ENCODE results near the gene LHPP. TPM values are rescaled to one million over a fixed set of nuclear protein-coding genes. Genes with fewer than 3 reads are reported as not detected.

Gene LHPP
- total RNA-seq, 2 experiments from 2014 or later, result 4.9 to 5.5 TPM

DNA sequence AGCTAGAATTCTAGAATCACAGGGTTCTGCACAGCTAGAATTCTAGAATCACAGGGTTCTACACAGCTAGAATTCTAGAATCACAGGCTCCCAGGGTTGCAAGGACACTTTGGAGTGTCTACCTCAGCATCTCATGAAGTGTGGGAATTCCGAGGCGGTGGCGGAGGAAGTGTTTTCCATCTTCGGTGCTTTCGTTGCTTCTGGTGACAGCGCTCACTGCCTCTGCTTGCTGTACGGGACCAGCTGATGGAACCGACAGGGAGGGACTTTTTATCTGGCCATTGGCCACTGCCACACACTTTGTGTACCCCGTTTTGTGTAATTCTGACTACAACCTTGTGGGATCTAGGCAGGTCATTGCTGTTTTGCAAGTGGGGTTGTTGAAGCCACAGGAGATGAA lies 29.5 kb downstream of the LHPP start:
- ChIA-PET POLR2A (no interaction called here), CTCF (no interaction called here)

DNA sequence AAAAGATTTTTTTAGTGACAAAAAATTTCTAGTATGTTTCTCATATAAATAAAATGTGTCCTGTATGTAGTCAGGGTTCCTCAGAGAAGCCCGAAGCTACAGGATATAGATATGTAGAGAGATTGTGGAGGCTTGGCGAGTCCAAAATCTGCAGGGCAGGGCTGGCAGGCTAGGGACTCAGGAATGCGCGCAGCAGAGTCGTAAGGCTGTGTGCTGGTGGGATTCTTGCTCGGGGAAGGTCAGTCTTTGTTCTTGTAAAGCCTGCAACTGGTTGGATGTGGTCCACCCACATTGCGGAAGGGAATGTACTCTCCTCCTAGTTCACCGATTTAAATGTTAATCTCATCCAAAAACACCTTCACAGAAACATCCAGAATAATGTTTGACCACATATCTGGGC lies 30.6 kb downstream of the LHPP start:
- POLR2A ChIA-PET, result no interaction called here

DNA sequence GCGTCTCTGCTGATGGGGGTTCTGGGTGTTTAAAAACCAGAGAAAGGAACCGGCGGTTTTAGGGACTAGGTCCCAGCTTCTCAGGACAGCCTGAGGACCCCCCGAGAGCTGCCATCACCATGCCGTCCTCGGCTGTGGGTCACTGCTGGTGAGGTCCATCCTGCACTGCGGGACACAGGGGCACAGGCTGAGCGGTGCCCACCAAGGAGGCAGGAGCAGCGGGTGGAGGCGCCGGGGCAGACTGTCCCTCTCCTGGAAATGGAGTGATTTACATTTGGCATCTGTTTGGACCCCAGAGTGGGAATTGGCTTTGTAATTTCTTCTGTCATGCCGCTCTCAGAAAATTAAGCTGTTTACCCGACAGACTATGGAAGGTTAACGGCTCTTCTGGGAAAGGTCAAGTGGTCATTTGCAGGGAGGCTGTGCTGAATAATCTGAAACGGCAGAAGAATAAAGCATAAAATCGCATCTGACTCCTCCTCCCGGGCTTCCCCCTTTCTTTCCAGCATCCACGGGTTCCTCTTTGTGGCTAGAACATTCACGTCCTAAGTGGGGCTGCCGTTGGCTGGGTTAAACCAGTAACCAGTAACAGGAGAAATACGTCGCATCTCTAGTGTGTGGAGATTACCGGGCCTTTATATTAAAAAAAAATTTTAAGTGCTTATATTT lies 31.7 kb downstream of the LHPP start:
- ChIA-PET POLR2A (no interaction called here), CTCF (no interaction called here)

More for the DNA sequence above, 30.6 kb downstream of the LHPP start:
- CTCF ChIA-PET, result no interaction called here

DNA sequence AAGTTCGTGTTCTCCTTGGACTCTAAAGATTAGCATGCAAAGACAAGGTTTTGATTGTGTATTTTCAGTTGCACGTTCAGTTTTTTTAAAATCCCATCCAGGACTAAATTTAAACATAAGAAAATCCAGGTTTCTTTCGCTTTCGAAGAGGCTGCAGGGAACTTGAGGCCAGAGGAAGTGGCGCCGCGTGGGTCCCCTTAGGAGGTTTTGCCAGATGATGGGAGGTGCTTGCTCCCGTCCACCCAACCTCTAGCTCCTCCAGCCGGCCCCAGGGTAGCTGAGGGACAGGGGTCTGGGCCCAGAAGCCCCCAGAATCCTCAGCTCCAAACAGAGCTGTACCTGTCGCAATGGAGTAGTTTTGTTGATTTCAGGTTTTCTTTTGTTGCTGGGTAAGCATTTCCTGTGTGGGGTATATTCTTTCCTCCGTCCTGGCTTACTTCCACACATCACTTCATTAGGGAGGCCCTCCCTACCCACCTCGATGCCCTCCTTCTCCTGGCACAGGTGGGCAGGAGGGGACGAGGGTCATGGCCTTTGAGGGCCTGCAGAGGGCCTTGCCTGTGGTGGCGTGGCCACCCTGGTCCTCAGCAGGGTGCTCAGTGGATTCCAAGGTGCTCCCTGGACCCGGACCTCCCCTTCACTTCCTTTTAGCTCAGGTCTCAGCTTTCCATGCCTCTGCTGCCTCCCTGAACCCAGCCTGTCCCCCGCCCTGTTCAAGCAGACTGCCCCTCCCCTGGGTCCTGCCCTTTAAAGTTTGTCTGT lies 32.6 kb downstream of the LHPP start:
- POLR2A ChIA-PET, result no interaction called here
- CTCF ChIA-PET, result no interaction called here

DNA sequence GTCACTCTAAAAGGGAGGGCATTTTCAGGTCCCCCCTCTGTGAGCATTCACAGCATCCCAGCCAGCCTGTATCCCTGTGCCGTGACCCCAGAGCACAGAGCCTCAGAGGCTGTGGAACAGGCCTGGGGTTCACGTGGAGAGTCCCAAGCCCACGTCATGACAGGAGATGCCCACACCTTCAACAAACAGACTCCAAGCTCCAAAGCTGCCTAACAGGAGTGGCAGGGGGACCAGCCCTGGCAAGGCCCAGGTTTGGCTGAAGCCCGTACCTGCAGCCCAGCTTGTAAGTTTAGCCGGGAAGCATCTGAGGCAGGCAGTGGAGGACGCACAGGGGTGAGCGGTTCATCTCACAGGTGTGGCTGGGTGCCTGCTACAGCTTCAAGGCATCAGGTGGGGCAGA lies 33.5 kb downstream of the LHPP start:
- ChIA-PET POLR2A (interaction anchor here (0.5 kb wide), 1 partner anchor 306 kb away, joined by 8 read pairs; no protein-coding TSS in a partner anchor), CTCF (no interaction called here)

DNA sequence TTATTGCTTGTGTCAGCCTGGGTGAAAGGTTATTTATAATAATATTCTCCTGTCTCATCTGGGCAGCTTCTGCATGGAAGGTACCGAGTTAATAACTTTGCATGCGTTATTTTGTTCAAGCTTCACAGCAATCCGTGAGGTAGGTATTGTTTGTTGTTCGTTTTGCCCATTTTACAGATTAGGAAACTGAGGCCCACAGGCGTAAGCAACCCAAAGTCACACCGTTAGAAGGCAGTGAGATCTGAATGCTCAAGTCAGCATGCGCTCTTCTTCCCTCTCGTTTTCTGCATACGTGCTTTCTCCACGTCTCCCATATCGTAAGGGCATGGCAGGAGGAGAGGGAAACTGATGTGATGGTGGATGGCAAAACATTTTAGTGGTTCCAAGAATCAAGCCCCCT lies 34.1 kb downstream of the LHPP start:
- CTCF ChIA-PET, result no interaction called here
- POLR2A ChIA-PET, result no interaction called here

DNA sequence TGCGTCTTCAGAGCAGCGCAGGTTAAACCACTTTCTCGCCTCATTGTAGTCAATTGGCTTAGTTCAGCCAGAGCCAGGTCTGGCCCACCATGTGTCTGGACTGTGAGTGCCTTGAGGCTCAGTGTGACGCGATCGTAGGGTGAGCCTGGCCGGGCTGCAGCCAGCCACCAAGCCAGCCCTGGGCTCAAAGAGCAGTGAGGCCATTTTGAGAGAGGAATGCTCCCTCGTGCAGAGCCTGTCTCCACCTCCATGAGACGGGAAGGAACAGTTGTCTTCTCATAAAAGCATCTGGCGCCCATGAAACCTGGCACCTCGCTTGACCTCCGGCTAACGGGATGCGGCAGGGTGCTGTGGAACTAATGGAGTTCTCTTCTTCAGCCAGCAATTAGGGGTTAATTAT lies 34.5 kb downstream of the LHPP start:
- POLR2A ChIA-PET, result no interaction called here

DNA sequence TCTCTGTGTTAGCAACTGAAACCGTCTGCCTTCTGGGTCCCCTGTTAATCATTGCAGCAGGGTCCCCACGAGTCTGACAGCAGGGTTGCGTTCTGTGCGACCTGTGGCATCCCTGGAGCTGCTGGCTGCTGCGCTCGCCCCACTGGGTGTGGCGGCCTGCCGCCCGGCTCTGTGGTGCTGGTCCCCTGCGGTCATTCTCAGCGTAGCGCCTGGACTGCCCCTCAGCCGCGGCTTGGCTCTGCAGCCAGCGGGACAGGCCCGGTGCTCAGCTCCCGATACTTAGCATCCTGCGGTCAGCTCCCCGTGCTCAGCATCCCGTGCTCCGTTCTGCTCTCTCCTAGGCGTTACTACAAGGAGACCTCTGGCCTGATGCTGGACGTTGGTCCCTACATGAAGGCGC lies 35.0 kb downstream of the LHPP start:
- ChIA-PET POLR2A (no interaction called here), CTCF (no interaction called here)

More for the DNA sequence above, 34.5 kb downstream of the LHPP start:
- CTCF ChIA-PET, result no interaction called here

DNA sequence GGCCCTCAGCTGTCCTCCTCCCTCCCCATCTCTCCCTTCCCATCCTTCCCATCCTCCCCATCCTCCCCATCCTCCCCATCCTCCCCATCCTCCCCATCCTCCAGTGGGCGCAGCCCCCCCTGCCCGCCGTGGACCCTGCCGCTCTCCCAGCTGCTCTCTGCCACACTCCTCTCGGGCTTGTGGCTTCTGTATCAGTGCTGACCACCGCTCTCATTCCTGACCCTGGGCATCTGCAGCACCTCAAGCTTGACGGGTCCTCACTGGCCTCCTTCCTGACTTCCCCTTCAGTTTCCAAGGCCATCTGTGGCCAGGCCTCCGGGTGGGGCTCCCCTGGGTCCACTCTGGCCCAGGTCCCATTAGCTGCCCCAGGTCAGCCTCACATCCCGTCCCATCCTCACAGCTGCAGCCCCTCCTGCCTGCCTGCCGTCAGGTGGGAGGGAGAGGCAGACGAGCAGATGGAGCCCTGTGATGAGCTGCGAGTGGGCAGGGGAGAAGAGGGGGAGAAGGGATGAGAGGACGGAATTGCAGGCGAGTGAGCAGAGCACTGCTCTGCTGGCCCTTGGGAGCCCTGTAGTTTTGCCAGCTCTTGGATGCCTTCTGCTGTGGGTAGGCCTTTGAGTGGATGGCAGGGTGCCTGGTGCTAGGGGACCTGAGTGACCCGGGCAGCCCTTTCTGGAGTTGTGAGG lies 35.7 kb downstream of the LHPP start:
- POLR2A ChIA-PET, result no interaction called here
- CTCF ChIA-PET, result interaction anchor here (0.6 kb wide), 1 partner anchor 85 kb away, joined by 6 read pairs; no protein-coding TSS in a partner anchor

DNA sequence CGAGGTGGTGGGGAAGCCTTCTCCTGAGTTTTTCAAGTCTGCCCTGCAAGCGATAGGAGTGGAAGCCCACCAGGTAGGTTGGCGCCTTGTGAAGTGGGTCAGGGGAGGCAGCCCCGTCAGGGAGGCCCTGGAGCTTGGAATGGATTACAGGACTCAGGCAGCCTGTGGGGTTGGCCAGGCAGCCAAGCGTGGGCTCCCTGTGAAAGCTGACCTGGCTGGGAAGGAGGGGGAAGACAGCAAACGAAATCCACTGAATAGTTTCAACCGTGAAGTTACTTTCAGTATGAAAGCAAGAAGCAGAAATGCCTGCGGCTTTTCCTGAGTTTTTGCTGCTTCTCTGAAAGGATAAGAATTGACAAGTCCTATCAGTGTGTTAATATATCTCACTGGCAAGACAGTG lies 36.4 kb downstream of the LHPP start:
- POLR2A ChIA-PET, result interaction anchor here (0.6 kb wide), 1 partner anchor 218 kb away, joined by 3 read pairs; no protein-coding TSS in a partner anchor
- CTCF ChIA-PET, result no interaction called here

DNA sequence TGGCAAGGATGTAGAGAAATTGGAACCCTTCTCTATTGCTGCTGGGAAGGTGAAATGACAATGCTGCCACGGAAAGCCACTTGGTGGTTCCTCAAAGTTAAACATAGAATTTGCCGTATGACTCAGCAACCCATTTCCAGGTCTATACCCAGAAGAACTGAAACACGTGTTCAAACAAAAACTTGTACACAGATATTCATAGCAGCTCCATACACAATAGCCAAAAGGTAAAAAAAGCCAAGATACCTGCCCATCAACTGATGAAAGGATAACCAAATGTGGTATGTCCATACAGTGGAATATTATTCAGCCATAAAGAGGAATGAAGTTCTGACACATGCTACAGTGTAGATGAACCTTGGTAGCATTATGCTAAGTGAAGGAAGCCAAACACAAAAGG lies 39.1 kb downstream of the LHPP start:
- POLR2A ChIA-PET, result no interaction called here

DNA sequence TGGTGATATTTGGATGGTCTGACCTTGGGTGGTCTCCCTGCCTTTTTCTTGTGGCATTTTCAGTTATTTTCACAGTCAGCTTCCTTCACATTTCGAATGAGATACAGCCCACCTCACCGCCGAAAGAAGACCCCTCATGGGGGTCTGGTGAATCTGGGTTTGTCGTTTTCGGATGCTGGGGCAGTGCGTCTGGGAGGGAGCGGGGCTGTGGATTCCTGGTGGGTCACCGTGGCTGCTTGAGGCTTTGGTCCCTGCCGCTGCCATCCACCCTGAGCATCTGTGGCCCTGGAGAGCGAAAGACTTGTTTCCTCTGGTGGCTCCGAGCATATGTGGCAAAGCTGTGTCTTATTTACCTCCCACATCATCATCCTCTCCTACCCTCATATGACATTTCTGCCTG lies 43.1 kb downstream of the LHPP start:
- CTCF ChIA-PET, result interaction anchor here (0.7 kb wide), 1 partner anchor 241 kb away, joined by 4 read pairs; no protein-coding TSS in a partner anchor
- POLR2A ChIA-PET, result no interaction called here

More for the DNA sequence above, 39.1 kb downstream of the LHPP start:
- CTCF ChIA-PET, result no interaction called here

DNA sequence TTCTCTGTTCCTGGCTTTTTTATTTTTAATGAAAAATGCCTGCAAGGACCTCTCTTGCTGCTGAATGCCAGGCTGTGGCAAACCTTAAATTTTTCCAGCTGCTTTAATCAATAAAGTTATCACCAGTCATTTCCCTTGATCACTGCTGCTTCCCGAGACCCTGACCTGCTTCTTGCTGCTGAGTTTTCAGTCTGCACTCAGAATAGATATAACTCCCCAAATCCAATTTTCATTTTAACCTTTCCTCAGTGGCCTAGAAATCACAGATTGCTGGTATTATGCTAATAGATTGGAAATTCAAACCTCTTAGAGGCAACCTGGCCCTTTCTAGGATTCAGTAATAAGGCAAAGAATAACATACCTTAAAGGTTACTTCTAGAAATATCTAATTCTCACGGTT lies 43.7 kb downstream of the LHPP start:
- ChIA-PET POLR2A (no interaction called here), CTCF (no interaction called here)

DNA sequence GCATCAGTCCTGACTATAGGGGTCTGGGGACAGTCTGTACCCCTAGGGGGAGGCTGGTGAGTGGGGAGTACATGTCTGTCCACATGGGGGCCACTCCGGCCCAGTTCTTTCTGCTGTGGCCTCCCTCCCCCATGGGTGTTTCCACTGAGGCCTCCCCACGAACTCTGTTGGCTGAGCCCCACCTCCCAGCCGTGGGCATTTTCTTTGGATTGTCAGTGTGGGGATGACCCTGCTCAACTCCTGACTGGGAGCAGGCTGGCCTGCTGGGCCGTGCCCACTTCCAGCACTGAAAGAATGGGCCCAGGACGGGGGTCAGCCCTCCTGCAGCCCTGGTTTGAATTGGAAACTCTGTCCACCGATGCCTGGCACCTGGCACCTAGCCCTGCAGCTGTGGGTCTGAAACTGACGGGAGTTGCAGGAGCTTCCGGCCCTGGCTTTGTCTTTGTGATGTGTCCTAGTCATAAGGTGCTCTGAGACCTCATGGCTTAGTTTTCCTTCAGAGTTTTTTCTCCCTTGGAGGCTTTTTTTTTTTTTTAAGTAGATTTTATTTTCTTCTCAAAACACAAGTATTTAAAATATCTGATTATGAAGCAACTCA lies 46.5 kb downstream of the LHPP start:
- ChIA-PET POLR2A (interaction anchor here (0.6 kb wide), 1 partner anchor 226 kb away, joined by 8 read pairs; no protein-coding TSS in a partner anchor), CTCF (interaction anchor here (0.7 kb wide), 1 partner anchor 22 kb away, joined by 4 read pairs; no protein-coding TSS in a partner anchor)

DNA sequence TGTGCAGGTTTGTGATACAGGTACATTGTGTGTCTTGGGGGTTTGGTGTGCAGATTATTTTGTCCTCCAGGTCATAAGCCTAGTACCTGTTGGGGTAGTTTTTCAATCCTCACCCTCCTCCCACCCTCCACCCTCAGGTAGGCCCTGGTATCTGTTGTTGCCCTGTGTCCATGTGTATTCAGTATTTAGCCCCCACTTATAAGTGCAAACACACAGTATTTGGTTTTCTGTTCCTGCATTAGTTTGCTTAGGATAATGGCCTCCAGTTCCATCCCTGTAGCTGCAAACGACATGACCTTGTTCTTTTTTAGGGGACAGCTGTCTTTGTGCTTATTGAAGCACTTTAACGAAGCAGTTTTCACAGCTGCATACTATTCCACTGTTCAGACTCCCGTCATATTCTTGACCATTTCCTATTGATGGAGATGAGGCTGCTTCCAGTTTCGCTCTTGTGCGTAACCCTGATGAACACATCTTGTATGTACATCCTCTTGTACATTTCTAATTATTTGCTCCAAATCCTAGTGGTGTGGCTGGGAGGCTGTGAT lies 47.4 kb downstream of the LHPP start:
- POLR2A ChIA-PET, result interaction anchor here (0.6 kb wide), 1 partner anchor 225 kb away, joined by 8 read pairs; no protein-coding TSS in a partner anchor
- CTCF ChIA-PET, result interaction anchor here (0.7 kb wide), 1 partner anchor 21 kb away, joined by 4 read pairs; no protein-coding TSS in a partner anchor

DNA sequence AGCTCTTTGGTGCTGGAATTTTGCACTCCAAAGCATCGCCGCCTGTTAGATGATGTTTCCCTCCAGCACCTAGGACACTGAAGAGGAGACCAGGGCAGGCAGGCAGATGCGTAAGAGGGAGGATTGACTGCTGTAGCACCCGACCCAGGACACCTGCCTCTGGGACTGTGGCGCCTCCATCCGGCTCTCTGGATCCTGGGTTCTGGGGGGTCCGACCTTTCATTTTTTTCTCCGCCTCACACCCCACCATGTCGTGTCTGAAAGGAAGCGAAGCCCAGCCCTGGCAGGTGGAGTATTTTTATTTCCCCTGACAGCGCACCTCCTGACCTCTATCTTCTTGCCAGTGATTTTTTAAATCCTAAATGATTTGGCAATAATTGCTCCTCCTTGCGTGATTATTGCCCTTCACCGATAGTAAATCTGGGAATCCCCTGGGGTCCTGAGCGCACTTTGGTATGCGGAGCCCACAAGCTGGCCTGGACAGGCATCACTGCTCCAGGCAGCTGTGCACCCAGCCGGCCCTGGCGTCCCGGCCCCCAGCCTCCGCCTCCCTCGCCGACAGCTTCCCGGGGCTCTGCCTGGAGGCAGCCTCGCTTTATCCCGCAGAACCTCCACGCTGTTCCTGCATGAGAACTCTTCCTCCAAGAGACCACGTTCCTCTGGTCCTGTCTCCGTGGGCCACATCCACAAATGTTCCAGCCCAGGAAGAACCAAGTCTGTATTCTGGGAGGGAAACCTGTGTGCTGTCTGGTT lies 48.4 kb downstream of the LHPP start:
- ChIA-PET CTCF (no interaction called here), POLR2A (no interaction called here)

DNA sequence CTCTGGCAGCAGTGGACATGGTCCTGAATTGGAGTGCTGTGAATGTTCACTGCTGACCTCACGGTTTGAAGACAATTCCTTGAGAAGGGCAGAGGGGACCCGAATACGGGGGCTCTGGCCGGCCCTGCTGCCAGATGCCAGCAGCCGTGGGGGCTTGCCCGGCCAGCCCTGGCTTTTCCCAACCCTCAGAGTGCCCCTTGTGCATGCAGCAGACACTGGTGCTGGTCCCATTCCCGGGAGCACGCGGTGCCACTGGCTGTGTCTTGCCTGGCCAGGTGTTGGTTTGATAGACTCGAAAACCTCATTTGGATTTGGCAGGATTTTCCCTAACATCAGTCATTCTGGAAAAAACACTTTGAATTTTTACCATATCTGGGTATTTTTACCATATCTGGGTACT lies 49.1 kb downstream of the LHPP start:
- ChIA-PET POLR2A (no interaction called here), CTCF (no interaction called here)

DNA sequence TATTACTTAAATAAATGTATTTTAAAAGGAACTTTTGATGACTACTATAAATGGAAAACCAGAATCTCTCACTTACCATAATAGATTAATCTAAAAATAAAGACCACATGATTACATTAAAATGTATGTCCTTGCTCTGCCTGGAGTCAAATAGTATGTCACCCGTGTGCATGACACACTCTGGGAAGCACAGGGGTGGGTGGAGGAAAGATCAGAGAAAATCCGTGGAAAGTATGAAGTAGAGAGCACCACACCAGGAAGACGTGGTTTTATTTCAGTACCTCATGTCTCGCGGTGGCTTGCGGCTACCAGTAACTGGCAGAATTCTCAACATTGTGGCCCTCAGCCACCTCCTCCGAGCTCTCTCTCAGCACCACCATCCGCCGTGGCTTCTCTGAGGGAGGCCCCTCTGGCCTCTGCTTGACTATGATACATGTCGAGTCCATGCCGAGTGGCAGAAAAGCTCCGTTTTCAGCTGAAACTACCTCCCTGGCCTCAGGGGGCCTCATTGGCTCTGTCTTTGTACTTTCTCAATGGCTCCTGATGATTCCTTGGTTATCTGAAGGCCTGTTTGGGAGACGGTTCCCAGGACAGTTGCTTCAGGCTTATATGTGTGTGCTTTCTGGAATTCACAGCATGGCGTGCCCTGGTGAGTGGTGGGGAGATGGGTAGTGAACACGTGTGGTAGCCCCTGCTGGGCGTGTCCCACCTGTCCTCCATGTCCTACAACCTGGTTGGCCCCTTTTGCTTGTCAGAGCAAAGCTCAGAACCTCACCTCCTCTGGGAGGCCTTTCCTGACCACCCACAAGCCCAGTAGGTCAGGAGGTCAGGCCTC lies 49.8 kb downstream of the LHPP start:
- POLR2A ChIA-PET, result no interaction called here
- CTCF ChIA-PET, result no interaction called here

DNA sequence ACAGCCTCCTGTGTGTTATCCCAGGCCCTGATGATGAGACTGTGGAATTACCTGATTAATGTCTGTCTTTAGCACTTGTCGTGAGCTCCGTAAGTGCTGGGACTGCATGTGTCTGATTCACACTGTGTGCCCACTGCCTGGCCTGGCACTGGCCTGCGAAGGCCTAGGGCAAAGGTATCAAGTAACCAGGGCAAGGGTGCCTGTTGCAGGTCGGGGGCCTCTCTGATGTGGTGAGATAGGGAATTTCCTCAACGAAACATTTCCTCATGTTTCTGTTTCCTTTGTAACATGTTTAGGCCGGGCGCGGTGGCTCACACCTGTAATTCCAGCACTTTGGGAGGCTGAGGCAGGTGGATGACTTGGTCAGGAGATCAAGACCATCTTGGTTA lies 50.4 kb downstream of the LHPP start:
- POLR2A ChIA-PET, result no interaction called here
- CTCF ChIA-PET, result no interaction called here
